Measurements from ENCODE around the gene PAQR7.

DNA sequence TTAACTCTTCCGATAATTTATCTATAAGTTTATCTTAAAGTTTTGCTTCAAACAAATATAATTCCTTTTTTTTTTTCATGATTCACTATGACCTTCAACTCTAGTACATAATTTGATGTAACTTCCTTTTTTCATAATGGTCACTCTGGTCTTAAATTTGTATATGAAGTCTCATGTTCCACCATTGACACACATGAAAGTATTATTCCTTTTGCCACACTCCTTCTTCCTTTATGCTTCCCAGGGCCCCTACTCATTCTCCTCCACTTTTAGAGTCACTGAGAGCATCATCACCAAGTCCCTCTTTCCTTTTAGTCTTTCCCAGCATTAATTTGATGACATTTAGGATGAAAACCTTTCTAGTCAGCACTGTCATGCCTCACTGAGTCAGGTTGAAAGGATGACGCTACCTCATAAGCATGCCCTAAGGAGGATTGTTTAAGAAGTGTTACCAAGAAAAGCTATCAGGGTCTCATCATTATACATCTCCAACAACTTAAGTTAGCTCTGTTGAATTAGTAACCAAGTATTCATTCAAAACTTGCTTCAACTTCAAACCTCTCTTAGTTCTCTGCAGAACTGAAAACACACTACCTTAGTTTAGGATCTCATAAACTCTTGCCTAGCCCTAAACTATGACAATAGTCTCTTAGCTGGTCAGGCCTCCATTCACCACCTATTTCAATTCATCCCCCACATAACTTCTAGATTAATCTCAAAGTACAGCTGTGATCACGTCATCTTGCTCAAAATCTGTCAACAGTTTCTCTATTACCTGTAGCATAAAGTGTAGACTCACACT, 30.8 kb downstream of the PAQR7 start:
- TF ChIP-seq, protein P1, sequence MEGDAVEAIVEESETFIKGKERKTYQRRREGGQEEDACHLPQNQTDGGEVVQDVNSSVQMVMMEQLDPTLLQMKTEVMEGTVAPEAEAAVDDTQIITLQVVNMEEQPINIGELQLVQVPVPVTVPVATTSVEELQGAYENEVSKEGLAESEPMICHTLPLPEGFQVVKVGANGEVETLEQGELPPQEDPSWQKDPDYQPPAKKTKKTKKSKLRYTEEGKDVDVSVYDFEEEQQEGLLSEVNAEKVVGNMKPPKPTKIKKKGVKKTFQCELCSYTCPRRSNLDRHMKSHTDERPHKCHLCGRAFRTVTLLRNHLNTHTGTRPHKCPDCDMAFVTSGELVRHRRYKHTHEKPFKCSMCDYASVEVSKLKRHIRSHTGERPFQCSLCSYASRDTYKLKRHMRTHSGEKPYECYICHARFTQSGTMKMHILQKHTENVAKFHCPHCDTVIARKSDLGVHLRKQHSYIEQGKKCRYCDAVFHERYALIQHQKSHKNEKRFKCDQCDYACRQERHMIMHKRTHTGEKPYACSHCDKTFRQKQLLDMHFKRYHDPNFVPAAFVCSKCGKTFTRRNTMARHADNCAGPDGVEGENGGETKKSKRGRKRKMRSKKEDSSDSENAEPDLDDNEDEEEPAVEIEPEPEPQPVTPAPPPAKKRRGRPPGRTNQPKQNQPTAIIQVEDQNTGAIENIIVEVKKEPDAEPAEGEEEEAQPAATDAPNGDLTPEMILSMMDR (IDR thresholded peaks at IDR 0.05; ENCODE audit: low read length) = no peak
- TF ChIP-seq EZH2 (IDR thresholded peaks at IDR 0.05; ENCODE audit: borderline replicate concordance, low read length) = no peak

Data from OCI-LY1 (cell line).